GM18526 (cell line): Measurements from ENCODE around the gene KAZN.

Experiments
- POLR2A ChIP-seq: IDR thresholded peaks from 3 replicates; pipeline ENCODE4 v1.6.1; 2011; ENCODE audit not compliant: insufficient read length; ENCODE audit errors: extremely low read depth

KAZN gene

DNA sequence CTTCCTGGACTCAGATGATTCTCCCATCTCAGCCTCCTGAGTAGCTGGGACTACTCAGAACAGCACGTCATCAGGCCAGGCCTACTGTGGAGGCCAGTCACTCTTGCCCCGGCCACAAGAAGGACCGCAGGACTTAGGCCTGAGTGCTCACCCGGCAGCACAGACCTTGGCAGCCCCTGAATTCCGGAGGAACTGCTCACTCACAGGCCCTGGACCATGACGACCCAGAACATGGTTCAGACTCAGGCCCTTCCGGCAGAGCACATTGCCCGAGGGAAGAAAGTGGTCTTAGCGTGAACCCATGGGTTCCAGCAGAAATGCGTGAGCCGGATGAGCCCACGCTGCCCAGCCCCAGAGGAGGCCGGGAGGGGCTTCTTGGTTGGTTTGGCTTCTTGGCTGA is 377.8 kb downstream of the KAZN start:
- no peak for TF ChIP-seq POLR2A

DNA sequence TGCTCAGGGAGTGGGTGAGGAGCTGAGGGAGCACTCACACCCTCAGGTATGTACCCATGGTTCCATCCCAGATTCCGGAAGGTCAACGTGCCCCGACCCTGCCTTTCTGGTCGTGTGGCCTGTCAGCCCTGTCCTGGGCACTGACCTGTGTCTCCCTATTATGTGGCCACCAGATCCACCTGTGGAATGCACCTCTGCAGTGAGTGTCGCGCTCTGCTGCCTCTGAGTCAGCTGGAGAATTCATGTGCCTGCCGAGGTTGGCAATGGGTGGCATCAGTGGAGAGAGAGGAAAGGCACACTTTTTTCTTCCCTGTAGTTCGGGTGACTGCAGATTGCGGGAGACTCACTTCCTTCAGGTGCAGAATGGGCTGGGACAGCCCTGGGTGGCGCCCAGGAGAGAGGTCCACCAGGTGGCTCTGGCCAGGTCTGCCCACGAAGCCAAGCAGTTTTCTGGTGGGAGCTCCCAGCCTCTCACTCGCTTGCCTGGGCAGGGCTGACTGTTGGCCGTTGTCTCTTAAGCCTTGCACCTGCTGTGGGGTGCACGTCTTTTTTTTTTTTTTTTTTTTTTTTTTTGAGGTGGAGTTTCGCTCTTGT is 378.9 kb downstream of the KAZN start:
- TF ChIP-seq POLR2A: no peak

DNA sequence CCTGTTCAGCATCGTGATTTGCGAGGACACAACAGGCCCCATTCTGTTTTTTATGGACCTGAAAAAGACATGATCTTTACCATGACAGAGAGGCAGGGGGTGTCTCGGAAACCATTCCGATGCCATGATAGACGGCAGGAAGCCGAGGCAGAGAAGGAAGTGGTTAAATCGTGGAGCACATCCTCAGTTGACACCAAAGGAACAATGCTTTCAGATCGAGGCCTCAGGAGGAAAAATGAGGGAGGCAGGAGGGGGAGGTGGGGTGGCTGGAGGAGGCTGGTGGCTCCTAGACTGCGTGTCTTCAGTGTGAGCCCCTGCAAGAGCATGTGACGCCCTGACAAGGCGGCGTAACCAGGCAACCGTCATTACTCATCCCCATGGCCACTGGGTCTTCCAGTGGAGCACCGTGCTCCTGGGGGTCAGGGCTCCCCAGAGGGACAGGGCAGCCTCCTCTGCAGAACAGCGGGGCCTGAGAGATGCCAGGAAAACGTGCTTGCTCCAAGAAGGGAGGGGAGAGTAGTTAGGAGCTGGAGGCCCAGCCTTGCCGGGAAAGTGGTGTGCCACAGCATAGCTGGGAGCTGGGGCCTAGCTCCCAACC is 382.2 kb downstream of the KAZN start:
- no peak for TF ChIP-seq POLR2A

DNA sequence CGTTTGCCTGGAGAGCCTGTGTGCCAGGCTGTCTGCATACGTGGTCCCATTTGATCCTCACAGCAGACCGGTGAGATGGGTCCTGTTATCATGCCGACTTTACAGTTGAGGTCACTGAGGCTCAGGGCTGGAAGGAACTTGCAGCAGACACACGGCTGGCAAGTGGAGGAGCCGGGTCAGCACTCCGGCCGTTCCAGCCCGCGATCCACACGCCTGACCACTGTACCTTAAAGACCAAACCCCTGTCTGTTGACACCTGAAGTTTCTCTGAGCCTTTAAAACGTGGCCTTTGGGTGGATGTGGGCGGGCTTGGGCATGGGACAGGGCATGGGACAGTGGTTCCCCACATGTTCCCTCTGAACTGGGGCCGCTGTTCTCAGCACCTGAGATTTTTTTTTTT is 383.5 kb downstream of the KAZN start:
- no peak for TF ChIP-seq POLR2A

DNA sequence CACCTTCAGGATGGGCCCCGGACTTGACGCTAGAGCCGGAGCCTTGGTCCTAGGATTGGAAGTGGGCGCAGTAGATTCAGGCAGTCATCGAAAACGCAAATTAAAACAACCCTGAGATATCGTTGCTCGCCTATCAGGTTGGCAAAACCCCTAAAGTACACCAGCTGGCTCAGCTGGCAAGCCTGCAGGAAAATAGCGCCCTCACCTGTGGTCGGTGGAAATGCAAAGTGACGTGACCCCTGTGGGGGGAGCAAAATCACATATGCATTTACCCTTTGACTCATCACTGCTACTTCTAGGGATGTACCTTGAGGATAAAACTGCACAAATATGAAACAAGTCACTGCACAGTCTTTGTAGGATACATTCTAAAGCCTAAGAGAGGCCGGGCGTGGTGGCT is 384.8 kb downstream of the KAZN start:
- no peak for TF ChIP-seq POLR2A

DNA sequence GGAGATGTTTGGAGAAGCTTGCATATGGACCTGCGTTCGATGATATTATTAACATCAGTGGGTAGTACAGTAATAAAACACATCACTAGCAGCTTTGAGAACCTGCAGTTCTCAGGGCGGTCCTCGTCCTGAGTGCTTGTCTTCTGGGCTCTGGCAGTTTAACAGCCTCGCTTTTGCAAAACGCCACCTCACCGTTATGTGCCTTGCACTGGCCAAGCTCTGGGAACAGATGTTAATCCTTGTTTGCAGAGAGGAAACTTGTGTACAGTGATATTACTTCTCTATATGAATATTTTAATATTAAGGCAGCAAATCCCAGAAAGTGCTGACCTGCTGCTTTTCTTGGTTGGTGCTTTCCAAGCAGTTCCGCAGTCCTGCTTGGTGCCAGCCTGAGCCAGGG is 387.7 kb downstream of the KAZN start:
- no peak for TF ChIP-seq POLR2A

DNA sequence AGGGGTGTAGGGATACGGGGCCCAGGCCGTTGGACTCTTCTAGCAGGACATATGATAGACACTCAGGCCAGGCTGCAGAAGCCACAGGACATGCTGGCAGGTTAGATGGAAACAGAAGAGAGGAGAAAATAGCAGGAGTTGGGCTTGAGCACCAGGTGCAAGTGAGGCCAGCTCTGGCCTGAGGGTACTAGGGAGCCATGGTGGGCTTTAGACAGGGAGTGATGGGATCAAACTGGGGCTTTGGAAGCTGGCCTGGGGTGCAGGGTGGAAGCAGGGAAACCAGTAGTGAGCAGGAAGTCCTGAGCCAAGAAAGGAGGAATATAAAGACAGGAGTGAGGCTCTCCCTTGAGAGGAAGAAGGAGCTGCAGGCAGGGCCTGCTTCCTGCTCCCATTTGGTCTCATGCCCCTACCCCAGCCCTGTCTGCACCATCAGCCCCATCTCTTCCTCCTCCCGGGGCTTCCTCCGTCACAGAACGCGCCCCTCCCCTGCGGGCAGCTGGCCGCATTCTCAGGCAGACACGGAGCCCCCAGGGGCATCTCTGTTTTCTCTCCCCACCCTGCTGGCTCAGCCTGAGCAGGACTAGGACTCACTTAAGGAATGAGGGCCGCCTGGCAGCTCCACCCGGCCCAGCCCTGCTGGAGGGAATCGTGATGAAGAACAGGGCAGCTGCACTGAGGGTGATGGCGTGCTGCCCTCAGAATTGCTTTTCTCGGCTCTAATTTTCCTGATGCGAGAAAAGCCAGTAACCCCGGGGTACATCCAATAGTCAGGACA is 389.5 kb downstream of the KAZN start:
- TF ChIP-seq POLR2A: no peak

DNA sequence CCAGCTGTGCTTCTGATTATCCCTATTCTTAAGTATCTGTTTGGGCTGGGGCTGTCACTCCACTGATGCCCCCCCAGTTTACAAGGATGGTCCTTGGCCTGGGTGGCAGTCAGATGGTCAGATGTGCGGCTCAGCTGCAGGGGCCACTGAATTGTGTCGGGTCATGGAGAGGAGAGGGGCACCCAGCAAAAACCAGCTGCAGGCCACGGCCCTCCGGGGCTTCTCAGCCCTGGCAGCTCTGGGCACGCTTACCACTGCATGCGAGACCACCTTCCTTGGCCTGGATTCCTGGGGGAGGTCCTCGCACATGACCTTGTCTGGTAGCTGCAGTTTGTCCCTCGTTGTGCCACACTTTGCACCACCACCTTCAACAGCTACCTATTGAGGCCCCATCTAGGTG is 390.2 kb downstream of the KAZN start:
- no peak for TF ChIP-seq POLR2A

DNA sequence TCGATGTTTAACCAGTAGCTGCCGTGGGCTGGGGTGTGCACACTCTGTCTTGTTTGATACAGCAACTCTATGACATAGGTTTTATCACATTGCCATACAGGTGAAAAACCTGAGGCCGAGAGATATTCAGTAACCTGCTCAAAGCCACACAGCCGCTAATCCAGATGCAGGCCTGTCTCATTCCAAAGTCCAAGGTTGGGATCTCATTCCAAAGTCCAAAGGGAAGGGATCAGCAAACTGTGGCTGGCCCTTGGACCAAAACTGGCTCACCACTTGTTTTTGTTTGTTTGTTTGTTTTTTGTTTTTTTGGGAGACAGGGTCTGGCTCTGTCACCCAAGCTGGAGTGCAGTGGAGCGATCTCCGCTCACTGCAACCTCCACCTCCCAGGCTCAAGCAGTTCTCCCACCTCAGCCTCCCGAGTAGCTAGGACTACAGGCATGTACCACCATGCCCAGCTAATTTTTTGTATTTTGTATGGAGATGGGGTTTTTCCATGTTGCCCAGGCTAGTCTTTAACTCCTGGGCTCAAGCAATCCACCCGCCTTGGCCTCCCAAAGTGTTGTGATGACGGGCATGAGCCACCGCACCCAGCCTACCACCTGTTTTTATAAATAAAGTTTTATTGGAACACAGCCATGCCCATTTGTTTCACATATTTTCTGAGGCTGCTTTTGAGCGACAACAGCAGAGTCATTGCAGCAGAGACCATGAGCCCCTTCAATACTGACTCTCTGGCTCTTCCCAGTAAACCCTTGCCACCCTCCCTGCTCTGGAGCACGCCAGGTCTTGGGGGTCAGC is 391.6 kb downstream of the KAZN start:
- TF ChIP-seq POLR2A: no peak

DNA sequence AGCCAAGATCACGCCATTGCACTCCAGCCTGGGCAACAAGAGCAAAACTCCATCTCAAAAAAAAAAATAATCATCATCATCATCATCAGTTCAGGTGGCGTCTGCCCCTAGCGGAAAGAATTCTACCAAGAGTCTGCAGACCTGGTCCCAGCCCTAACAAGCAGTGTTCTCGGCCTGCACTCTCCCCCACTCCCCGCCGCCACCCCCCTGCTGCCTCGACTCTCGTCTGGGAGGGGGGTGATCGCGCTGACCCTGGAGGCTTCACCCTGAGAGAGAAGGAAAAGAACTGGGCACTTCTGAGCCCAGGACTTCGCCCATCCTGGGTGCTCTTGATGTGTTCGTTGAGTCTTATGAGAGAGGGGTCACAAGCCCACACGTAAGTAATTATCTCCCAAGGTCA is 394.9 kb downstream of the KAZN start:
- no peak for TF ChIP-seq POLR2A

DNA sequence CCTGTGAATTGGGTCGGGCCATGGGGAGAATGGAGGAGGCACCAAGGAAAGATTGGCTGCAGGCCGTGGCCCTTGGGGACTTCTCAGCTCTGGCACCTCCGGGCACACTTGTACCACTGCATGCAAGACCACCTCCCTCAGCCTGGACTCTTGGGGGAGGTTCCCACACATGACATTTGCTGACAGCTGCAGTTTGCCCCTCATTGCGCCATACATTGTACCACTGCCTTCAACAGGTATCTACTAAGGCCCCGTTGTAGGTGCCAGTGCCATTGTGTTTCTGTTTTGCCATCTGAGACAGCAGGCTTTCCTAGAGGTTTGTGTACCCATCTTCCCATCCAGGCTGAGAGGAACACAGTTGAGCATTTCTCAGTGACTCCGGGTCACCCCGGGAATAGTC is 395.7 kb downstream of the KAZN start:
- no peak for TF ChIP-seq POLR2A

DNA sequence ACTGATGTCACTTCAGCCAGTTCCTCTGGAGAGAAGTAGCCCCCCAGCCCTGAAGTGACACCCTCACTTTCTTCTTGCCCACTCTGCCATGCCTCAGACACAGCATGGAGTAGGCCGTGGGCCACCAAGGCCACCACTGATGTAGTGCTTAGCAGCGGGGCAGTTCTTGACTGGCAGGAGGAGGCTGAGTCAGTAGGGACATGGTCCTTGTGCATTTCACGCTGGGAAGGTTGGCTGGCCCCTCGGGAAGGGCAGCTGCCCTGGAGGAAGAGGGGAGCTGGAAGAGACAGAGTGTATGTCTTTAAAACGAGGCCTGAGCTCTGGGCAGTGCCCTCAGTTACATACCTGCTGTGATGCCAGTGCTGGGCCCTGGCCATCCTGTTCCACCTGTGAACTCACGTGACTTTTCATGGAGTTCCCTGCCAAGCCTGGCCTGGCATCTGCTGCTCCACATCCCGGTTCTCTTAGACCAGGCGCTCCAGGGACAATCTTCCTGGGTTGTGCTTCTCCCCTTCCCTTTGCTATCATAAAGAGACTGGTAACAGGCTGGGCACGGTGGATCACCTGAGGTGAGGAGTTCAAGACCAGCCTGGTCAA is 396.5 kb downstream of the KAZN start:
- TF ChIP-seq POLR2A: no peak

DNA sequence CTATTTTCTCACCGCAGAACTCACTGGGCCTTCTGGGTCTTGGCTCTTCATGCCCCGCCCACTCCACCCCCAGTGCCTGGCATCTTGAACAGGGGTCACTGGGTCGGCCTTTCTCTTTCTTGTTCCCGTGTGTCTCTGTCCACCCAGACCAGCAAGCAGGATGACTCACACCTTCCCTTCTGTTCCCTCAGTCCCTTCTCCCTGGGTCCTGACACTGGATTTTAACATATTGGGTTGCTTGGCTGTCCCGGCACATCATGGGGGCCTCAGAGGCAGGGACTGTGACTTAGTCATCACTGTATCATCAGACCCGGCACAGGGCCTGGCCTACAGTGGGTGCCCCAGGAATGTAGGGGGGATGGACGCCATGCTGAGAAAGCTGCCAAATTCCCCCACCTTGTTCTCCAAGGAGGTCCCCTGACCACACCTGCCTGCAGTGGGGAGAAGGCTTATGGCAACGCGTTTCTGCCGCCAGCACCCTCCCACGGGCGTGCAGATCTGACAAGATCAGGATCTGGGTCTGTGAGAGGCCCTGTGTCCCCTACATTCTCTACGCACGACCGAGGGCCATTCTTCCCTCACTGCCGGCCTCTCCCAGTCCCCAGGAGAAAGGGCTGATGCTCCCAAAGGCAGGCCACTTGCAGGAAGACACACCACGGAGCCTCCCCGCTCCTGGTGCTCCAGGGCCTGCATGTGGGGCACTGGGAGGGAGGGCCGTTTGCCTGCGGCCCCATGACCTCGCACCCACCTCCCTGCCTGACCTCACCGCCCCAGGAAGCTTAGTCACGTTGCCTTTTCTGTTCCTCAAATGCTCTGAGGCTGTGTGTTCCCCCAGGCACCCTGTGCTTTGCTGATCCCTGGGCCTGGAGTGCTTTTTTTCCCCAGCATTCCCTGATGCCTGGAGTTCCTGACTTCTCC is 397.9 kb downstream of the KAZN start:
- no peak for TF ChIP-seq POLR2A

DNA sequence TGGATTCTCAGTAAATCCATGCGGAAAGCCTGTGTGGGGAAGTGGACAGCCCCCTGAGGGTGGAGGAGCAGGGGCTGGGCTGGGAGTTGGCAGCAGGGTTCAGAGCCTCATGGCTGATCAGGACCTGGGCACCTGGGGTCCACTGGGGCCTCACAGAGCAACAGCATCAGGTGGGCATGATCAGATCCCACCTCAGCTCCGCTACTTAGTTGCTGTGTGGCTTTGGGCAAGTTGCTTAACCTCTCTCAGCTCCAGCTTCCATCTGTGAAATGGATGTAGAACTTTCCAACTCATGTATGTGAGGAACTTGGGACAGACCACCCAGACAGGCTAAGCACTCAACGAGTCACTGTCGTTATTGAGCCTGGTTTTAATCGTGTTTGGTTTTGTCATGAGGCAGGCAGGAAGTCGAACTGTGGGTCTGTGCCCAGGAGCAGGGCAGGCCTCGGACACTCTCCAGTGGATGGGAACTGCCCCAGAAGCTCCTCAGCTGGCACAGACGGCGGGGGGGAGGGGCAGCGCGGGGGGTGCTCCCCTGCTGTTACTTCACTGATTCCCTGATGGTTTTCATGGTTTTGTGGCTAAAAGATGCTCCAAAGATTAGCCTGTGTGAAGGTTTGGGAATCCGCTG is 399.3 kb downstream of the KAZN start:
- no peak for TF ChIP-seq POLR2A
